ENCODE results near the gene RNF26. TPM values are rescaled to one million over a fixed set of nuclear protein-coding genes. Genes with fewer than 3 reads are reported as not detected.

Gene RNF26
- total RNA-seq, 1 donor from 2014 or later = 23.2 TPM

- Histone ChIP-seq H3K27ac (peak overlapping the region; percentile 87), H3K9me3 (no peaks in the 10 kb centered on the region), H3K4me1 (peaks cover 33% of the 10 kb centered on the region), H3K4me3 (no peak overlapping the region), H3K36me3 (no peaks in the 10 kb centered on the region), H3K27me3 (peaks cover 26% of the 10 kb centered on the region)
- ATAC-seq (no peak), DNase-seq (no peak)
- intact Hi-C loops (cut with DNase I) = loop anchor here (10.0 kb wide), 1 partner anchor 114 kb away; the partner anchor contains the start of gene CBL
- TF ChIP-seq, protein P1, sequence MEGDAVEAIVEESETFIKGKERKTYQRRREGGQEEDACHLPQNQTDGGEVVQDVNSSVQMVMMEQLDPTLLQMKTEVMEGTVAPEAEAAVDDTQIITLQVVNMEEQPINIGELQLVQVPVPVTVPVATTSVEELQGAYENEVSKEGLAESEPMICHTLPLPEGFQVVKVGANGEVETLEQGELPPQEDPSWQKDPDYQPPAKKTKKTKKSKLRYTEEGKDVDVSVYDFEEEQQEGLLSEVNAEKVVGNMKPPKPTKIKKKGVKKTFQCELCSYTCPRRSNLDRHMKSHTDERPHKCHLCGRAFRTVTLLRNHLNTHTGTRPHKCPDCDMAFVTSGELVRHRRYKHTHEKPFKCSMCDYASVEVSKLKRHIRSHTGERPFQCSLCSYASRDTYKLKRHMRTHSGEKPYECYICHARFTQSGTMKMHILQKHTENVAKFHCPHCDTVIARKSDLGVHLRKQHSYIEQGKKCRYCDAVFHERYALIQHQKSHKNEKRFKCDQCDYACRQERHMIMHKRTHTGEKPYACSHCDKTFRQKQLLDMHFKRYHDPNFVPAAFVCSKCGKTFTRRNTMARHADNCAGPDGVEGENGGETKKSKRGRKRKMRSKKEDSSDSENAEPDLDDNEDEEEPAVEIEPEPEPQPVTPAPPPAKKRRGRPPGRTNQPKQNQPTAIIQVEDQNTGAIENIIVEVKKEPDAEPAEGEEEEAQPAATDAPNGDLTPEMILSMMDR (IDR thresholded peaks at IDR 0.05) = no peak
These were observed 15.1 kb upstream of the RNF26 start for GRCh38 chr11:119319136-119319699.

DNA sequence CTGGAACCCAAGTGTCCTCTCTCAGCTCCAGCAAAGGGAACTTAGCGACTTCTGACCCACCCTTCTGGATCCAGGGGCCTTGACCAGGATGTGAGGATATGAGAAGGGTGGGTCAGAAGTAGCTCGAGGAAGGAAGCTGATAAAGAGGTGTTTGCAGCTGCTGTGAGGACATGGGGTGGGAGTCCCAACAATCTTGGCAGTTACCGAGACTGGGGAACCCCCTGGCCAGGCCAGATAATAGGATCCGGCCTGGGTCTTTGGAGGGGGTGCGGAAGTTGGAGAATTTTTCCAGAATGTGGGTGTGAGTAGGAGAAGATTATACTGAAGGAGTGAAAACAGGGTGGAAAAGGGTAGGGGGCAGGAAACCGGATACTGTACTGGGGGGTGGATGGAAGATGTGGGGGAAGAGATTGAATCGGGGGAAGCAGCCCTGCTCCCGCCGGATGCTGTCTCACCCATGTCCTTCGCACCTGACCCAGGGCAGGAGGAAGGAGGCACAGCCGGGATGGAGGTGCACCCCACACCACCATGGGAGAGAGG is 14.6 kb upstream of the RNF26 start:
- DNase-seq = no peak
- intact Hi-C loops (cut with DNase I) = loop anchor here (10.0 kb wide), 1 partner anchor 115 kb away; the partner anchor contains the start of gene CBL
- ATAC-seq = no peak
- TF ChIP-seq, protein P1 (IDR thresholded peaks at IDR 0.05) = no peak
- Histone ChIP-seq H3K4me1 (peaks cover 33% of the 10 kb centered on the region), H3K9me3 (no peaks in the 10 kb centered on the region), H3K4me3 (no peak overlapping the region), H3K36me3 (no peaks in the 10 kb centered on the region), H3K27me3 (peaks cover 25% of the 10 kb centered on the region), H3K27ac (peak overlapping the region; percentile 87)

DNA sequence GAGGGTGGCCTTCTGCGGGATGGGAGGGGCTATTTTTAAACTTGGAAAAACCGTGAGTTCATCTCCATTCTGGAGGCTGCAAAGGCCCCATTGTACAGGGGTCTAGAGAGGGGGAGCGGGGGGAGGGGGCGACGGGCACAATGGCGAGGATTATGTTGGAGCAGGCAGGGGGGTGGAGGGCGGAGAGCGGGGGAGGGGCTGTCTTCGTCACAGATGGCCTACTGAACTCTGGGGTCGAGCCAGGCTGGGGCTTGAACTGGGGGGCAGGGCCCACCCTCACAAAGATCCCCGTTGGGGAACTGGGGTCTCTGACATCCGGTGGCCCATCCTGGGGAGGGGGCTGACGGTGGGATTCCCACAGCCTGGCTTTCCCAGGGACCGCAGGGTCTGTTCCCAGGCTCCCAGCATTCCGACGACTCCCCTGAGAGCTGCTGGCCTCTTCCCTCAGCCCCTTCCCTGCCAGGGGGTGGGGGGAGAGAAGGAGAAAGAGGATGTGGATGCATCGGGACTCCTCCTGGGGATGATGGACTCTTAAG is 14.0 kb upstream of the RNF26 start:
- Histone ChIP-seq H3K9me3 (no peaks in the 10 kb centered on the region), H3K4me1 (peaks cover 33% of the 10 kb centered on the region), H3K36me3 (no peaks in the 10 kb centered on the region), H3K4me3 (peak overlapping the region; percentile 55), H3K27ac (peak overlapping the region; percentile 87), H3K27me3 (peaks cover 20% of the 10 kb centered on the region)
- intact Hi-C loops (cut with DNase I) = no loop called here
- ATAC-seq (no peak), DNase-seq (no peak)
- TF ChIP-seq, protein P1 (IDR thresholded peaks at IDR 0.05) = no peak

DNA sequence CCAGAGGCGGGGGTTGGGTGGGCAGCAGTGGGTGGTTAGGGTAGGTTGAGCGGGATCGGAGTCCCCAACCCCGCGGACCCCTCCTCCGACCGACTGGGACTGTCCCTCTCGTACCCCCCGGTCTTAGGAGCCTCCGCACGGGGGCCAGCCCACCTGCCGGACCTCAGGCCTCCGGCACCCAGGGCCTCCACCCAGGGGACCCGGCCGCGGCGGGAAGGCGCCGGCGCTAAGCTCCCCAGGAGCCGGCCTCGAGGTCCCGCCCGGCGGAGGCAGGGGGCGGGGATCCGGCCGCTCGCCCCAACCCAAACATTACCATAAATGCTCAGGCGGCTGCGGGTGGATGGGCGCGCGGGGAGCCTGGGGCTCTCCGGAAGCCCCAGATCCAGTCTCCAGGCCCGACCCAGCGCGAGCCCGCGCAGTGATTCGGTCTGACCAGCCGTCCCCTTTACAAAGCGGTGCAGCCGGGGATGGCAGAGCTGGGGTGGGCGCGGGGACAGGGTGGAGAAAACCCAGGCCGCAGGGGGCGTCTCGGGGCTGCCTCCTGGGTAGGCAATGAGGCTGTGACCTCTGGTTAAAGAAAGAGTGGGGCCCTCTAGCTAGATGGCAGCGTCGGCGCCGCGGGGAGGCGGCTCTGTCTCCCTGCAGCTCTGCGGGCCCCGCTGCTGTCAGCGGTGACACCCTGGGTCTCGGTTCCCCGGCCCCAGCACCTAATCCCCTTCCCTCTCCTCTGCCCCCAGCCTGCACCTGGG is 13.4 kb upstream of the RNF26 start:
- no peaks in the 10 kb centered on the region for H3K9me3 ChIP-seq
- TF ChIP-seq, protein P1 (IDR thresholded peaks at IDR 0.05) = no peak
- peak overlapping the region; percentile 87 for H3K27ac ChIP-seq
- H3K4me1 ChIP-seq = peaks cover 31% of the 10 kb centered on the region
- ATAC-seq = peak; percentile 51
- H3K27me3 ChIP-seq = peaks cover 18% of the 10 kb centered on the region
- intact Hi-C loops (cut with DNase I) = no loop called here
- peak overlapping the region; percentile 55 for H3K4me3 ChIP-seq
- peak; percentile 74 for DNase-seq
- H3K36me3 ChIP-seq = no peaks in the 10 kb centered on the region

- DNase-seq (no peak), ATAC-seq (no peak)
- H3K27me3 ChIP-seq = peaks cover 9% of the 10 kb centered on the region
- intact Hi-C loops (cut with DNase I) = no loop called here
- no peaks in the 10 kb centered on the region for H3K9me3 ChIP-seq
- peaks cover 20% of the 10 kb centered on the region for H3K4me1 ChIP-seq
- no peaks in the 10 kb centered on the region for H3K36me3 ChIP-seq
- H3K27ac ChIP-seq = peak overlapping the region; percentile 87
- TF ChIP-seq, protein P1 (IDR thresholded peaks at IDR 0.05) = peak; percentile 15
- H3K4me3 ChIP-seq = no peak overlapping the region
These were observed 12.0 kb upstream of the RNF26 start for GRCh38 chr11:119322360-119322739.
